GM12878 (cell line): ENCODE results near the gene DKK3. TPM values are rescaled to one million over a fixed set of nuclear protein-coding genes. Genes with fewer than 3 reads are reported as not detected.
"Not testable (repeated sequence)": the region's sequence is repeated elsewhere in the genome, so short reads cannot be mapped to it uniquely, and the experiment has no call there.

Experiments used
- ATAC-seq: fragments of 200-7000 bp; cut with Tn5 transposase; 3 replicates; pipeline ENCODE4 v1.9.1; 2020; ENCODE audit warnings: mild to moderate bottlenecking, moderate library complexity
- BruUV-seq: library from RNA; stranded (reverse); fragments of 400-500 nt; replicated peaks from 2 replicates; lab custom pipeline; 2021; lab: Mats Ljungman, UMichigan
- CTCF ChIA-PET: fragments of 300-600 bp; sonication (Branson Sonifier 250); formaldehyde crosslinking; extraction: SDS; loops from one replicate; lab custom pipeline; 2021; ENCODE audit warnings: inconsistent platforms; lab: Yijun Ruan, JAX
- POLR2A ChIA-PET: fragments of 350-600 bp; formaldehyde crosslinking; extraction: SDS; loops from one replicate; lab custom pipeline; 2021; ENCODE audit warnings: inconsistent platforms; lab: Charles Lee
- RAD21 ChIA-PET: fragments of 300-600 bp; sonication (Branson Sonifier 250); formaldehyde crosslinking; loops from one replicate; lab custom pipeline; 2023; ENCODE audit warnings: antibody characterized with exemption; ENCODE audit not compliant: unreplicated experiment; lab: Charles Lee
- SMC1A ChIA-PET: fragments of 300-600 bp; sonication (Branson Sonifier 250); formaldehyde crosslinking; loops from one replicate; lab custom pipeline; 2023; ENCODE audit not compliant: unreplicated experiment, uncharacterized antibody; lab: Charles Lee
- DNase-seq: peaks from one replicate; pipeline ENCODE4 v3.0.0-alpha.2; 2011; ENCODE audit warnings: low read depth, low spot score
- FAIRE-seq: peaks from 3 replicates; lab custom pipeline; 2011; peaks lifted over from hg19 to GRCh38; lab: Jason Lieb, UNC
- H2AFZ ChIP-seq: 2 replicates; pipeline ENCODE4 v1.6.0; 2011; ENCODE audit warnings: low read depth, low read length, control low read depth; ENCODE audit not compliant: control insufficient read depth
- H3K27ac ChIP-seq: 2 replicates; pipeline ENCODE4 v1.5.1; 2011; ENCODE audit warnings: control low read depth; ENCODE audit not compliant: control insufficient read depth, insufficient read depth
- H3K27me3 ChIP-seq, 2 experiments: replicated peaks in 1 of 2; 2 replicates each; pipeline versions ENCODE4 v1.6.0 to v1.6.1; 2011; ENCODE audit warnings: low read length in 1 of 2; ENCODE audit not compliant: control insufficient read depth in 2 of 2, insufficient read depth in 2 of 2
- H3K36me3 ChIP-seq, 2 experiments: 2 replicates each; pipeline ENCODE4 v1.5.1; 2011; ENCODE audit warnings: low read length in 1 of 2; ENCODE audit not compliant: control insufficient read depth in 2 of 2, insufficient read depth in 2 of 2
- H3K4me1 ChIP-seq: 2 replicates; pipeline ENCODE4 v1.6.1; 2011; ENCODE audit warnings: mild to moderate bottlenecking, low read length, moderate library complexity, mixed read lengths; ENCODE audit not compliant: control insufficient read depth, insufficient read depth
- H3K4me2 ChIP-seq: 2 replicates; pipeline ENCODE4 v1.6.0; 2011; ENCODE audit warnings: control low read depth; ENCODE audit not compliant: control insufficient read depth, insufficient read depth
- H3K4me3 ChIP-seq: fragments of 200-600 bp; sonication (generic); 2 replicates; pipeline ENCODE4 v1.5.1; 2016
- H3K79me2 ChIP-seq: 2 replicates; pipeline ENCODE4 v1.6.0; 2011; ENCODE audit warnings: low read length; ENCODE audit not compliant: control insufficient read depth, insufficient read depth
- H3K9ac ChIP-seq: 2 replicates; pipeline ENCODE4 v1.8.0; 2011; ENCODE audit warnings: low read length, control low read depth, mixed read lengths; ENCODE audit not compliant: control insufficient read depth, insufficient read depth
- H3K9me3 ChIP-seq: replicated peaks from 3 replicates; pipeline ENCODE4 v1.5.1; 2011; ENCODE audit warnings: mild to moderate bottlenecking, low read length; ENCODE audit not compliant: control insufficient read depth, insufficient read depth
- H4K20me1 ChIP-seq: 2 replicates; pipeline ENCODE4 v1.6.0; 2011; ENCODE audit not compliant: control insufficient read depth, insufficient read depth
- RUNX3 ChIP-seq: IDR thresholded peaks from 2 replicates; pipeline ENCODE4 v1.6.1; 2012; ENCODE audit warnings: low read length, inconsistent platforms
- ZNF384 ChIP-seq: IDR thresholded peaks from 2 replicates; pipeline ENCODE4 v1.6.1; 2012; ENCODE audit warnings: low read depth, mild to moderate bottlenecking, low read length, improper control_type of control experiment, borderline replicate concordance
- WGBS: methylation state at CpG from one replicate; pipeline ENCODE4 v1.1.6; 2016; ENCODE audit warnings: low lambda C conversion rate; ENCODE audit not compliant: insufficient replicate concordance, insufficient coverage; ENCODE audit errors: missing lambda C conversion rate; 5-methylcytosine and 5-hydroxymethylcytosine counted together
- in situ Hi-C: fragments of 300-500 bp; cut with MboI; formaldehyde crosslinking; loops from 9 replicates; pipeline ENCODE4 v1.14.3; 2018; ENCODE audit warnings: mixed read lengths
- intact Hi-C: fragments of 100-400 bp; cut with micrococcal nuclease; formaldehyde crosslinking; loops from one replicate; pipeline ENCODE4 v1.14.2; 2022; ENCODE audit not compliant: unreplicated experiment
- polyA plus RNA-seq, 11 experiments: library from polyadenylated mRNA; depleted of rRNA in 4 of 11; unstranded in 6 of 11; stranded (reverse) in 5 of 11; fragments of >200 nt; fragmentation: Nextera tagmentation in 4 of 11; fragmentation: Illumina TruSeq in 1 of 11; extraction: Ambion mirVana in 4 of 11; extraction: Trizol in 1 of 11; gene quantifications; 1 replicate in 1 of 11; 2 replicates in 10 of 11; pipeline versions ENCODE4 v1.2.1 to v1.2.3, GENCODE V29; 2011 to 2016; ENCODE audit warnings: inconsistent platforms in 2 of 11, missing spikeins in 2 of 11, low read depth in 1 of 11
- total RNA-seq, 4 experiments: library from RNA; depleted of rRNA in 3 of 4; stranded (reverse); fragments of >200 nt in 3 of 4; fragmentation: Illumina TruSeq in 1 of 4; extraction: Trizol in 1 of 4; gene quantifications; 2 replicates each; pipeline versions ENCODE4 v1.2.1 to v1.2.3, GENCODE V29; 2013 to 2021
- TF ChIP-seq, protein P1 (sequence below): fragments of 450-650 bp; IDR thresholded peaks from 2 replicates; pipeline ENCODE4 v1.6.1; 2016; ENCODE audit warnings: mild to moderate bottlenecking, moderate library complexity, borderline replicate concordance
- TF ChIP-seq, protein P2 (sequence below): fragments of 450-650 bp; IDR thresholded peaks from 2 replicates; pipeline ENCODE4 v1.6.1; 2014; ENCODE audit warnings: mild to moderate bottlenecking

Gene DKK3
- total and polyA plus RNA-seq, 10 of the 15 experiments (the other 5 are each of a cell fraction or from before 2014, with no cell fraction given), result 0.07 to 0.16 (median 0.15) TPM; not detected in 7

DNA sequence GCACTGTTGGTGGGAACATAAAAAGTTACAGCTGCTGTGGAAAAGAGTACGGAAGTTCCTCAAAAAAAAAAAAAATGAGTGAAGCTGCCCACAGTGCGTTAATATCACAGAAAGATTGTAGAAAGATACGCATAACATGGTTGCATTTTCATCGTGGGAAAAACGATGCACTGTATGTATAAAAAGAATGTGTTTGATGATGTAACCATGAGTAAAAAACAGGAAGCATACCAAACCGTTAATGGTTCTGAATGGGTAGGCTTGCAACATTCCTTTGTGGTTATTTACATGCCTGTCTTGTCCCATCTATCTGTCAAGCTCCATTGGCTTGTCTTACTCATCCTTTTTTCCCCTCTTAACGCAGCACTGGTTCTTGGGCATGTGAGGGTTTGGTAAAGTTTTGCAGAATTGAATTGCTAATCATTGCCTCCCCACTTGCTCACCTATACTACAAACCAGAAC, 33.8 kb upstream of the DKK3 start:
- CTCF ChIA-PET, result interaction anchor here (6.8 kb wide), 1 partner anchor 242 kb away, joined by 214 read pairs; no protein-coding TSS in a partner anchor
- RAD21 ChIA-PET, result no interaction called here
- WGBS, result 32% methylated on average over 7 of the region's 7 CpGs
- H3K36me3 ChIP-seq, result no peaks in the 10 kb centered on the region
- ATAC-seq (no peak), DNase-seq (no peak), FAIRE-seq (no peak)
- no peak overlapping the region for H3K4me2 ChIP-seq
- no peaks in the 10 kb centered on the region; the same call in 2 of the 3 replicates for H3K9me3 ChIP-seq
- H4K20me1 ChIP-seq, result no peaks in the 10 kb centered on the region
- H3K27me3 ChIP-seq, result no peaks in the 10 kb centered on the region
- SMC1A ChIA-PET, result interaction anchor here (0.7 to 1.2 kb wide), 2 partner anchors 239 to 495 kb away, joined by 3 to 4 read pairs; no protein-coding TSS in a partner anchor
- TF ChIP-seq RUNX3 (peak; percentile 29; the same call in 1 of the 2 replicates), ZNF384 (no peak)
- TF ChIP-seq, protein P1, sequence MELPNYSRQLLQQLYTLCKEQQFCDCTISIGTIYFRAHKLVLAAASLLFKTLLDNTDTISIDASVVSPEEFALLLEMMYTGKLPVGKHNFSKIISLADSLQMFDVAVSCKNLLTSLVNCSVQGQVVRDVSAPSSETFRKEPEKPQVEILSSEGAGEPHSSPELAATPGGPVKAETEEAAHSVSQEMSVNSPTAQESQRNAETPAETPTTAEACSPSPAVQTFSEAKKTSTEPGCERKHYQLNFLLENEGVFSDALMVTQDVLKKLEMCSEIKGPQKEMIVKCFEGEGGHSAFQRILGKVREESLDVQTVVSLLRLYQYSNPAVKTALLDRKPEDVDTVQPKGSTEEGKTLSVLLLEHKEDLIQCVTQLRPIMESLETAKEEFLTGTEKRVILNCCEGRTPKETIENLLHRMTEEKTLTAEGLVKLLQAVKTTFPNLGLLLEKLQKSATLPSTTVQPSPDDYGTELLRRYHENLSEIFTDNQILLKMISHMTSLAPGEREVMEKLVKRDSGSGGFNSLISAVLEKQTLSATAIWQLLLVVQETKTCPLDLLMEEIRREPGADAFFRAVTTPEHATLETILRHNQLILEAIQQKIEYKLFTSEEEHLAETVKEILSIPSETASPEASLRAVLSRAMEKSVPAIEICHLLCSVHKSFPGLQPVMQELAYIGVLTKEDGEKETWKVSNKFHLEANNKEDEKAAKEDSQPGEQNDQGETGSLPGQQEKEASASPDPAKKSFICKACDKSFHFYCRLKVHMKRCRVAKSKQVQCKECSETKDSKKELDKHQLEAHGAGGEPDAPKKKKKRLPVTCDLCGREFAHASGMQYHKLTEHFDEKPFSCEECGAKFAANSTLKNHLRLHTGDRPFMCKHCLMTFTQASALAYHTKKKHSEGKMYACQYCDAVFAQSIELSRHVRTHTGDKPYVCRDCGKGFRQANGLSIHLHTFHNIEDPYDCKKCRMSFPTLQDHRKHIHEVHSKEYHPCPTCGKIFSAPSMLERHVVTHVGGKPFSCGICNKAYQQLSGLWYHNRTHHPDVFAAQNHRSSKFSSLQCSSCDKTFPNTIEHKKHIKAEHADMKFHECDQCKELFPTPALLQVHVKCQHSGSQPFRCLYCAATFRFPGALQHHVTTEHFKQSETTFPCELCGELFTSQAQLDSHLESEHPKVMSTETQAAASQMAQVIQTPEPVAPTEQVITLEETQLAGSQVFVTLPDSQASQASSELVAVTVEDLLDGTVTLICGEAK, result peak; percentile 14; the same call in 1 of the 2 replicates
- TF ChIP-seq, protein P2, sequence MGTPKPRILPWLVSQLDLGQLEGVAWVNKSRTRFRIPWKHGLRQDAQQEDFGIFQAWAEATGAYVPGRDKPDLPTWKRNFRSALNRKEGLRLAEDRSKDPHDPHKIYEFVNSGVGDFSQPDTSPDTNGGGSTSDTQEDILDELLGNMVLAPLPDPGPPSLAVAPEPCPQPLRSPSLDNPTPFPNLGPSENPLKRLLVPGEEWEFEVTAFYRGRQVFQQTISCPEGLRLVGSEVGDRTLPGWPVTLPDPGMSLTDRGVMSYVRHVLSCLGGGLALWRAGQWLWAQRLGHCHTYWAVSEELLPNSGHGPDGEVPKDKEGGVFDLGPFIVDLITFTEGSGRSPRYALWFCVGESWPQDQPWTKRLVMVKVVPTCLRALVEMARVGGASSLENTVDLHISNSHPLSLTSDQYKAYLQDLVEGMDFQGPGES, result no peak
- no peaks in the 10 kb centered on the region for H3K79me2 ChIP-seq
- H2AFZ ChIP-seq, result no peak overlapping the region
- no peak overlapping the region for H3K4me3 ChIP-seq
- intact Hi-C loops, result no loop called here
- H3K27ac ChIP-seq, result no peak overlapping the region
- POLR2A ChIA-PET, result no interaction called here
- no TSS peak for BruUV-seq
- H3K9ac ChIP-seq, result no peak overlapping the region
- no peaks in the 10 kb centered on the region for H3K4me1 ChIP-seq
- in situ Hi-C loops, result no loop called here

DNA sequence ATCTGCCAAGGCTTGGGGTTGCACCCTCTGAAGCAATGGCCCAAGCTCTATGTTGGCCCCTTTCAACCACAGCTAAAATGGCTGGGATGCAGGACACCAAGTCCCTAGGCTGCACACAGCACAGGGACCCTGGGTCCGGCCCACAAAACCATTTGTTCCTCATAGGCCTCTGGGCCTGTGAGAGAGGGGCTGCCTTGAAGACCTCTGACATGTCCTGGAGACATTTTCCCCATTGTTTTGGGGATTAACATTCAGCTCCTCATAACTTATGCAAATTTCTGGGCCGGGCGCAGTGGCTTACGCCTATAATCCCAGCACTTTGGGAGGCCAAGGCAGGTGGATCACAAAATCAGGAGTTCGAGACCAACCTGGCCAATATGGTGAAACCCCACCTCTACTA, 32.3 kb upstream of the DKK3 start:
- BruUV-seq, H4K20me1 ChIP-seq, POLR2A ChIA-PET, SMC1A ChIA-PET, ATAC-seq, H3K9me3 ChIP-seq, H3K27me3 ChIP-seq, in situ Hi-C loops, DNase-seq, H3K4me1 ChIP-seq, H3K4me2 ChIP-seq, RAD21 ChIA-PET, H3K27ac ChIP-seq, FAIRE-seq, H2AFZ ChIP-seq, H3K79me2 ChIP-seq, intact Hi-C loops, H3K36me3 ChIP-seq, H3K4me3 ChIP-seq, H3K9ac ChIP-seq: not testable (repeated sequence)
- 29% methylated on average over 5 of the region's 5 CpGs for WGBS
- CTCF ChIA-PET, result interaction anchor here (1.1 kb wide), 1 partner anchor 196 kb away, joined by 4 read pairs; no protein-coding TSS in a partner anchor
